Mammary epithelial cell (primary cell): ENCODE data around the gene FUT2.
"Not testable (repeated sequence)": the region's sequence is repeated elsewhere in the genome, so short reads cannot be mapped to it uniquely, and the experiment has no call there.

ENCODE experiments used
- EZH2 ChIP-seq: IDR thresholded peaks from 2 replicates; pipeline ENCODE4 v1.6.1; 2012; ENCODE audit warnings: low read length, inconsistent platforms, borderline replicate concordance
- TF ChIP-seq, protein P1 (sequence below), 2 donors: IDR thresholded peaks in 1 of 2; conservative IDR thresholded peaks in 1 of 2; 2 replicates each; pipeline ENCODE4 v1.5.1; 2011 to 2012; ENCODE audit warnings: inconsistent platforms in 2 of 2, low read length in 2 of 2, mild to moderate bottlenecking in 2 of 2, control low read depth in 1 of 2, low read depth in 1 of 2; ENCODE audit not compliant: insufficient read depth in 1 of 2; ENCODE audit errors: extremely low read depth in 1 of 2

DNA sequence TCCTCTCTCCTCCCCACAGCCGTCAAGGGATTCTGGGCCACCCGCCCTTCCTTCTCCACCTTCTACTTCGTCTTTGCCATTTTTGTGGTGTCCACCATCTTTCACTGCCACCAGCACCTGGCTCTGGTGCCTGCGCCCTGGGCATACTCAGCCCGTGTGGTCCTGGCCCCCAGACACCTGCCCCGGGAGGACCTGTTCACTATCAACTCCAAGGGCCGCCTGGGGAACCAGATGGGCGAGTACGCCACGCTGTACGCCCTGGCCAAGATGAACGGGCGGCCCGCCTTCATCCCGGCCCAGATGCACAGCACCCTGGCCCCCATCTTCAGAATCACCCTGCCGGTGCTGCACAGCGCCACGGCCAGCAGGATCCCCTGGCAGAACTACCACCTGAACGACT lies 15.8 kb upstream of the FUT2 start:
- TF ChIP-seq EZH2: not testable (repeated sequence)
- TF ChIP-seq, protein P1, sequence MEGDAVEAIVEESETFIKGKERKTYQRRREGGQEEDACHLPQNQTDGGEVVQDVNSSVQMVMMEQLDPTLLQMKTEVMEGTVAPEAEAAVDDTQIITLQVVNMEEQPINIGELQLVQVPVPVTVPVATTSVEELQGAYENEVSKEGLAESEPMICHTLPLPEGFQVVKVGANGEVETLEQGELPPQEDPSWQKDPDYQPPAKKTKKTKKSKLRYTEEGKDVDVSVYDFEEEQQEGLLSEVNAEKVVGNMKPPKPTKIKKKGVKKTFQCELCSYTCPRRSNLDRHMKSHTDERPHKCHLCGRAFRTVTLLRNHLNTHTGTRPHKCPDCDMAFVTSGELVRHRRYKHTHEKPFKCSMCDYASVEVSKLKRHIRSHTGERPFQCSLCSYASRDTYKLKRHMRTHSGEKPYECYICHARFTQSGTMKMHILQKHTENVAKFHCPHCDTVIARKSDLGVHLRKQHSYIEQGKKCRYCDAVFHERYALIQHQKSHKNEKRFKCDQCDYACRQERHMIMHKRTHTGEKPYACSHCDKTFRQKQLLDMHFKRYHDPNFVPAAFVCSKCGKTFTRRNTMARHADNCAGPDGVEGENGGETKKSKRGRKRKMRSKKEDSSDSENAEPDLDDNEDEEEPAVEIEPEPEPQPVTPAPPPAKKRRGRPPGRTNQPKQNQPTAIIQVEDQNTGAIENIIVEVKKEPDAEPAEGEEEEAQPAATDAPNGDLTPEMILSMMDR (conservative IDR thresholded peaks at IDR 0.05 in 1 of 2, IDR thresholded peaks at IDR 0.05 in 1 of 2; ENCODE audit: extremely low read depth in 1 of 2, insufficient read depth in 1 of 2, low read depth in 1 of 2, low read length in 2 of 2): not testable (repeated sequence)
